SK-N-SH treated with all-trans-retinoic acid at 6 μM for 48 hours (cell line): ENCODE measurements around the gene AP1B1.

Source experiments
- ATAC-seq: fragments of 200-7000 bp; cut with Tn5 transposase; 3 replicates; pipeline ENCODE4 v1.9.1; 2020; ENCODE audit warnings: mild to moderate bottlenecking, moderate library complexity
- ARNTL ChIP-seq: fragments of 450-650 bp; formaldehyde crosslinking; IDR thresholded peaks from 2 replicates; pipeline ENCODE4 v1.5.0; 2020; ENCODE audit warnings: low read depth, mild to moderate bottlenecking, moderate library complexity, borderline replicate concordance
- BACH2 ChIP-seq: fragments of 250-450 bp; sonication (Bioruptor Pico); IDR thresholded peaks from 2 replicates; pipeline ENCODE4 v1.9.0; 2021; ENCODE audit warnings: mild to moderate bottlenecking, borderline replicate concordance
- CSDC2 ChIP-seq: fragments of 250-450 bp; sonication (Bioruptor Pico); IDR thresholded peaks from 2 replicates; pipeline ENCODE4 v1.5.0; 2020; ENCODE audit warnings: mild to moderate bottlenecking, moderate library complexity
- ESRRG ChIP-seq: fragments of 250-450 bp; sonication (Bioruptor Pico); IDR thresholded peaks from 2 replicates; pipeline ENCODE4 v1.6.1; 2021; ENCODE audit warnings: mild to moderate bottlenecking
- GLIS3 ChIP-seq: fragments of 250-450 bp; sonication (Bioruptor Pico); IDR thresholded peaks from 2 replicates; pipeline ENCODE4 v1.5.0; 2020; ENCODE audit warnings: mild to moderate bottlenecking, moderate library complexity
- ISL1 ChIP-seq: fragments of 250-450 bp; sonication (Bioruptor Pico); IDR thresholded peaks from 2 replicates; pipeline ENCODE4 v2.1.2; 2022; ENCODE audit warnings: mild to moderate bottlenecking, moderate library complexity
- OSR1 ChIP-seq: fragments of 250-450 bp; sonication (Bioruptor Pico); IDR thresholded peaks from 2 replicates; pipeline ENCODE4 v1.8.0; 2022; ENCODE audit warnings: moderate library complexity, mild to moderate bottlenecking, inconsistent platforms
- RARB ChIP-seq: fragments of 250-450 bp; sonication (Bioruptor Pico); IDR thresholded peaks from 2 replicates; pipeline ENCODE4 v1.8.0; 2021; ENCODE audit warnings: mild to moderate bottlenecking, moderate library complexity
- SNAI2 ChIP-seq: fragments of 250-450 bp; sonication (Bioruptor Pico); IDR thresholded peaks from 2 replicates; pipeline ENCODE4 v1.5.0; 2020; ENCODE audit warnings: mild to moderate bottlenecking, moderate library complexity
- TCF4 ChIP-seq: fragments of 250-450 bp; sonication (Bioruptor Pico); IDR thresholded peaks from 2 replicates; pipeline ENCODE4 v1.8.0; 2021; ENCODE audit warnings: mild to moderate bottlenecking, moderate library complexity, borderline replicate concordance
- TOX ChIP-seq: fragments of 250-450 bp; sonication (Bioruptor Pico); IDR thresholded peaks from 2 replicates; pipeline ENCODE4 v1.8.0; 2021; ENCODE audit warnings: mild to moderate bottlenecking, moderate library complexity, borderline replicate concordance
- ZC3H10 ChIP-seq: fragments of 250-450 bp; sonication (Bioruptor Pico); IDR thresholded peaks from 2 replicates; pipeline ENCODE4 v1.5.1; 2021; ENCODE audit warnings: mild to moderate bottlenecking, moderate library complexity
- ZFP3 ChIP-seq: fragments of 250-450 bp; sonication (Bioruptor Pico); IDR thresholded peaks from 2 replicates; pipeline ENCODE4 v1.5.0; 2020; ENCODE audit warnings: mild to moderate bottlenecking, moderate library complexity
- ZFP30 ChIP-seq: fragments of 450-650 bp; formaldehyde crosslinking; IDR thresholded peaks from 2 replicates; pipeline ENCODE4 v1.5.0; 2022; ENCODE audit warnings: mild to moderate bottlenecking, moderate library complexity
- ZNF565 ChIP-seq: fragments of 450-650 bp; formaldehyde crosslinking; conservative IDR thresholded peaks from 2 replicates; pipeline ENCODE4 v1.5.0; 2020; ENCODE audit warnings: low read depth, mild to moderate bottlenecking, moderate library complexity
- ZNF70 ChIP-seq: fragments of 450-650 bp; formaldehyde crosslinking; IDR thresholded peaks from 2 replicates; pipeline ENCODE4 v1.5.0; 2020; ENCODE audit warnings: mild to moderate bottlenecking, moderate library complexity
- ZNF8 ChIP-seq: fragments of 450-650 bp; formaldehyde crosslinking; IDR thresholded peaks from 2 replicates; pipeline ENCODE4 v1.5.0; 2020; ENCODE audit warnings: mild to moderate bottlenecking, moderate library complexity
- TF ChIP-seq, protein P1 (sequence below): fragments of 250-450 bp; sonication (Bioruptor Pico); IDR thresholded peaks from 2 replicates; pipeline ENCODE4 v1.5.1; 2020; ENCODE audit warnings: low read depth, mild to moderate bottlenecking, moderate library complexity
- TF ChIP-seq, protein P2 (sequence below): fragments of 250-450 bp; sonication (Bioruptor Pico); IDR thresholded peaks from 2 replicates; pipeline ENCODE4 v1.8.0; 2020; ENCODE audit warnings: mild to moderate bottlenecking, moderate library complexity, borderline replicate concordance
- TF ChIP-seq, protein P3 (sequence below): fragments of 250-450 bp; sonication (Bioruptor Pico); IDR thresholded peaks from 2 replicates; pipeline ENCODE4 v1.8.0; 2021; ENCODE audit warnings: low read depth, mild to moderate bottlenecking, moderate library complexity, borderline replicate concordance
- TF ChIP-seq, protein P4 (sequence below): fragments of 250-450 bp; sonication (Bioruptor Pico); IDR thresholded peaks from 2 replicates; pipeline ENCODE4 v1.5.0; 2020; ENCODE audit warnings: mild to moderate bottlenecking, moderate library complexity

Gene AP1B1

DNA sequence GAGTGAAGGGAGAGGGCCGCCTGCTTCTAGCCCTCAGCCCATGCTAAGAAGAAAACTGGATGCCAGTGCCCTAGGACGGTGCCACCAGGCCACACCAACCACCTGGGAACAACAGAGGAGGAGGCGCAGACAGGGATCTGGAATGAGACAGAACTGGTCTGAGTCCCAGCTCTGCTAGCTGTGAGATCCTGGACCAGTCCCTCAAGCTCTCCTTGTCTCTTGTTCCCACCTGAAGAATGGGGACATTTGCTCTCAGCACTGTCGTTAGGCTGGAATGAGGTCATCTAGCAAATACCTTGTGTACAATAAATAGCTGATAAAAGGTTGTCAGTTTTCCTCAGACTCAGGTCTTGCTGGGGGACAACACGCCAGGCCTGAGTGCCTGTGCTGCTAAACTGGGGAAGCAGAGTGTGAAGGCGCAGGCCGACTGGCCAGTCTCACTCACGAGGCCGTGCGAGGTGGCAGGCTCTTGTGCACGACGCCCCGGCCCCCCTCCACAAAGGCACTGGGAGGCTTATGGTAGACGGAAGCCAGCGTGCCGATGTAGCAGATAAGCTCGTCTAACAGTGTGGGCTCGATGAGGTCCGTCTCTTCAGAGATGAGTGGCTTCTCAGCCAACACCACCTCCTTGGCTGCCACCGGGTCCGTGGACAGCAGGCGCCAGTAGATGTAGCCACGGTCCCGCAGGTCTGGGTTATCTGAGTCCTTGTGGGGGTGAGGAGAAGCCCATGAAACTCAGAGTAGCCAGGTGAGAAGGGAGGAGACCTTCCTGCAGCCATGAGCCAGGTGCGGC is 47.1 kb downstream of the AP1B1 start:
- TF ChIP-seq ZC3H10 (no peak), ISL1 (CRISPR knock-in tag) (no peak), SNAI2 (CRISPR knock-in tag) (no peak), TOX (CRISPR knock-in tag) (no peak), ZNF8 (CRISPR knock-in tag) (no peak), OSR1 (CRISPR knock-in tag) (no peak), TCF4 (no peak), ZFP3 (no peak), ESRRG (CRISPR knock-in tag) (no peak), CSDC2 (CRISPR knock-in tag) (no peak), RARB (CRISPR knock-in tag) (no peak), ZNF565 (CRISPR knock-in tag) (no peak), GLIS3 (CRISPR knock-in tag) (no peak)
- TF ChIP-seq, protein P1, sequence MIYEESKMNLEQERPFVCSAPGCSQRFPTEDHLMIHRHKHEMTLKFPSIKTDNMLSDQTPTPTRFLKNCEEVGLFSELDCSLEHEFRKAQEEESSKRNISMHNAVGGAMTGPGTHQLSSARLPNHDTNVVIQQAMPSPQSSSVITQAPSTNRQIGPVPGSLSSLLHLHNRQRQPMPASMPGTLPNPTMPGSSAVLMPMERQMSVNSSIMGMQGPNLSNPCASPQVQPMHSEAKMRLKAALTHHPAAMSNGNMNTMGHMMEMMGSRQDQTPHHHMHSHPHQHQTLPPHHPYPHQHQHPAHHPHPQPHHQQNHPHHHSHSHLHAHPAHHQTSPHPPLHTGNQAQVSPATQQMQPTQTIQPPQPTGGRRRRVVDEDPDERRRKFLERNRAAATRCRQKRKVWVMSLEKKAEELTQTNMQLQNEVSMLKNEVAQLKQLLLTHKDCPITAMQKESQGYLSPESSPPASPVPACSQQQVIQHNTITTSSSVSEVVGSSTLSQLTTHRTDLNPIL (CRISPR knock-in tag) = no peak
- TF ChIP-seq, protein P2, sequence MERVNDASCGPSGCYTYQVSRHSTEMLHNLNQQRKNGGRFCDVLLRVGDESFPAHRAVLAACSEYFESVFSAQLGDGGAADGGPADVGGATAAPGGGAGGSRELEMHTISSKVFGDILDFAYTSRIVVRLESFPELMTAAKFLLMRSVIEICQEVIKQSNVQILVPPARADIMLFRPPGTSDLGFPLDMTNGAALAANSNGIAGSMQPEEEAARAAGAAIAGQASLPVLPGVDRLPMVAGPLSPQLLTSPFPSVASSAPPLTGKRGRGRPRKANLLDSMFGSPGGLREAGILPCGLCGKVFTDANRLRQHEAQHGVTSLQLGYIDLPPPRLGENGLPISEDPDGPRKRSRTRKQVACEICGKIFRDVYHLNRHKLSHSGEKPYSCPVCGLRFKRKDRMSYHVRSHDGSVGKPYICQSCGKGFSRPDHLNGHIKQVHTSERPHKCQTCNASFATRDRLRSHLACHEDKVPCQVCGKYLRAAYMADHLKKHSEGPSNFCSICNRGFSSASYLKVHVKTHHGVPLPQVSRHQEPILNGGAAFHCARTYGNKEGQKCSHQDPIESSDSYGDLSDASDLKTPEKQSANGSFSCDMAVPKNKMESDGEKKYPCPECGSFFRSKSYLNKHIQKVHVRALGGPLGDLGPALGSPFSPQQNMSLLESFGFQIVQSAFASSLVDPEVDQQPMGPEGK (CRISPR knock-in tag) = no peak
- TF ChIP-seq, protein P3, sequence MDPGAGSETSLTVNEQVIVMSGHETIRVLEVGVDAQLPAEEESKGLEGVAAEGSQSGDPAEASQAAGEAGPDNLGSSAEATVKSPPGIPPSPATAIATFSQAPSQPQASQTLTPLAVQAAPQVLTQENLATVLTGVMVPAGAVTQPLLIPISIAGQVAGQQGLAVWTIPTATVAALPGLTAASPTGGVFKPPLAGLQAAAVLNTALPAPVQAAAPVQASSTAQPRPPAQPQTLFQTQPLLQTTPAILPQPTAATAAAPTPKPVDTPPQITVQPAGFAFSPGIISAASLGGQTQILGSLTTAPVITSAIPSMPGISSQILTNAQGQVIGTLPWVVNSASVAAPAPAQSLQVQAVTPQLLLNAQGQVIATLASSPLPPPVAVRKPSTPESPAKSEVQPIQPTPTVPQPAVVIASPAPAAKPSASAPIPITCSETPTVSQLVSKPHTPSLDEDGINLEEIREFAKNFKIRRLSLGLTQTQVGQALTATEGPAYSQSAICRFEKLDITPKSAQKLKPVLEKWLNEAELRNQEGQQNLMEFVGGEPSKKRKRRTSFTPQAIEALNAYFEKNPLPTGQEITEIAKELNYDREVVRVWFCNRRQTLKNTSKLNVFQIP (CRISPR knock-in tag) = no peak
- TF ChIP-seq, protein P4, sequence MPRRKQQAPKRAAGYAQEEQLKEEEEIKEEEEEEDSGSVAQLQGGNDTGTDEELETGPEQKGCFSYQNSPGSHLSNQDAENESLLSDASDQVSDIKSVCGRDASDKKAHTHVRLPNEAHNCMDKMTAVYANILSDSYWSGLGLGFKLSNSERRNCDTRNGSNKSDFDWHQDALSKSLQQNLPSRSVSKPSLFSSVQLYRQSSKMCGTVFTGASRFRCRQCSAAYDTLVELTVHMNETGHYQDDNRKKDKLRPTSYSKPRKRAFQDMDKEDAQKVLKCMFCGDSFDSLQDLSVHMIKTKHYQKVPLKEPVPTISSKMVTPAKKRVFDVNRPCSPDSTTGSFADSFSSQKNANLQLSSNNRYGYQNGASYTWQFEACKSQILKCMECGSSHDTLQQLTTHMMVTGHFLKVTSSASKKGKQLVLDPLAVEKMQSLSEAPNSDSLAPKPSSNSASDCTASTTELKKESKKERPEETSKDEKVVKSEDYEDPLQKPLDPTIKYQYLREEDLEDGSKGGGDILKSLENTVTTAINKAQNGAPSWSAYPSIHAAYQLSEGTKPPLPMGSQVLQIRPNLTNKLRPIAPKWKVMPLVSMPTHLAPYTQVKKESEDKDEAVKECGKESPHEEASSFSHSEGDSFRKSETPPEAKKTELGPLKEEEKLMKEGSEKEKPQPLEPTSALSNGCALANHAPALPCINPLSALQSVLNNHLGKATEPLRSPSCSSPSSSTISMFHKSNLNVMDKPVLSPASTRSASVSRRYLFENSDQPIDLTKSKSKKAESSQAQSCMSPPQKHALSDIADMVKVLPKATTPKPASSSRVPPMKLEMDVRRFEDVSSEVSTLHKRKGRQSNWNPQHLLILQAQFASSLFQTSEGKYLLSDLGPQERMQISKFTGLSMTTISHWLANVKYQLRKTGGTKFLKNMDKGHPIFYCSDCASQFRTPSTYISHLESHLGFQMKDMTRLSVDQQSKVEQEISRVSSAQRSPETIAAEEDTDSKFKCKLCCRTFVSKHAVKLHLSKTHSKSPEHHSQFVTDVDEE = no peak
- TF ChIP-seq, all 23 proteins: peak for 0
- ATAC-seq = no peak

DNA sequence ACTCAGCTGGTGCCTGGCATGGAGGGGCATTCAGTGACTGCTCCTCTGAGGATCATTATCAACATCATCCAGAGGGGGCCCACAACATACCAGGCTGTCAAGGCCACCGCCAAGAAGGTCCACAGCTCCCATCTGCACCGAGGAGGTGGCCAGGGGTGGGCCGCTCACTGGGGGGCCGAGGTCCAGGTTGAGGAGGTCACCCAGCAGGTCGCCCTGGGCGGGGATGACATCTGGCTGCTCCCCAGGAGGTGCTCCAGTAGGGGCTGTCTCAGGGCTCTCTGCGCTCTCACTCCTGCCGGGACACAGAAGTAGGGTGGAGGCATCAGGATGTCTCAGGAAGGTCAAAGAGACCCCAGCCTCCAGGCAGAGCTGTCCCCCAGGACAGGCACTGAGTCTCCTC is 47.8 kb downstream of the AP1B1 start:
- TF ChIP-seq RARB (CRISPR knock-in tag) (no peak), SNAI2 (CRISPR knock-in tag) (no peak), ZFP3 (no peak), ZFP30 (CRISPR knock-in tag) (no peak), GLIS3 (CRISPR knock-in tag) (no peak), TOX (CRISPR knock-in tag) (no peak), ZNF70 (CRISPR knock-in tag) (no peak), ISL1 (CRISPR knock-in tag) (no peak), OSR1 (CRISPR knock-in tag) (no peak), BACH2 (CRISPR knock-in tag) (no peak), ARNTL (CRISPR knock-in tag) (no peak), ESRRG (CRISPR knock-in tag) (no peak), ZNF8 (CRISPR knock-in tag) (no peak), ZC3H10 (no peak), ZNF565 (CRISPR knock-in tag) (no peak)
- TF ChIP-seq, protein P1 (CRISPR knock-in tag) = no peak
- TF ChIP-seq, protein P3 (CRISPR knock-in tag) = no peak
- TF ChIP-seq, protein P4 = no peak
- no peak for ATAC-seq
